HG02840 (cell line): Measurements from ENCODE around the gene ADIPOR1.

Source experiments
- ATAC-seq: cut with Tn5 transposase; IDR thresholded peaks from one replicate; pipeline ENCODE4 v1.9.1; 2021; ENCODE audit warnings: mild to moderate bottlenecking, moderate library complexity, moderate number of reproducible peaks; ENCODE audit not compliant: unreplicated experiment, low FRiP score

ADIPOR1 gene

GRCh38 chr1:202972046-202972445 lies 13.9 kb upstream of the ADIPOR1 start:
- no peak for ATAC-seq

DNA sequence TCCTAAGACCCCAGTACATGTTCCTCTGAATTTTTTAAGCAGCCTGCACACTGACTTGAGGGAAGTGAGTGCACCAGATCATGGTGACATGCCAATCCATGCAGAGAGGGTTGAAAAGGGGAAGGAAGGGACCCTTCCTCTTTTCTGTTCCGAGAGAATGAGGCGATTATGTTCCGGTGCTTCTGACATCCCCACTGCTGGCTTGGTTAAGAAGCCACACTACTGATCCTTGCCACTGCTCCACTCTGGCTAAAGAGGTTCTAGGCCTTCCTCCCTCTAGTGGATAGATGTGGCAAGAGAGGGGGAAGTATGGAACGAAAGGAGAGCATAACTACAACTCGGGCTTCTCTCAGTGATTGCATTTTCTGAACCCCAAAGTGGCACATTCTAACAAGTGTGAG lies 10.8 kb upstream of the ADIPOR1 start:
- ATAC-seq = no peak

- ATAC-seq = no peak
These were observed 10.2 kb upstream of the ADIPOR1 start for GRCh38 chr1:202968351-202968750.

GRCh38 chr1:202967684-202968281 lies 9.7 kb upstream of the ADIPOR1 start:
- peak; percentile 5 for ATAC-seq

GRCh38 chr1:202966006-202966898 lies 8.1 kb upstream of the ADIPOR1 start:
- ATAC-seq = peak; percentile 3

- no peak for ATAC-seq
These were observed 7.3 kb upstream of the ADIPOR1 start for GRCh38 chr1:202965422-202965821.

DNA sequence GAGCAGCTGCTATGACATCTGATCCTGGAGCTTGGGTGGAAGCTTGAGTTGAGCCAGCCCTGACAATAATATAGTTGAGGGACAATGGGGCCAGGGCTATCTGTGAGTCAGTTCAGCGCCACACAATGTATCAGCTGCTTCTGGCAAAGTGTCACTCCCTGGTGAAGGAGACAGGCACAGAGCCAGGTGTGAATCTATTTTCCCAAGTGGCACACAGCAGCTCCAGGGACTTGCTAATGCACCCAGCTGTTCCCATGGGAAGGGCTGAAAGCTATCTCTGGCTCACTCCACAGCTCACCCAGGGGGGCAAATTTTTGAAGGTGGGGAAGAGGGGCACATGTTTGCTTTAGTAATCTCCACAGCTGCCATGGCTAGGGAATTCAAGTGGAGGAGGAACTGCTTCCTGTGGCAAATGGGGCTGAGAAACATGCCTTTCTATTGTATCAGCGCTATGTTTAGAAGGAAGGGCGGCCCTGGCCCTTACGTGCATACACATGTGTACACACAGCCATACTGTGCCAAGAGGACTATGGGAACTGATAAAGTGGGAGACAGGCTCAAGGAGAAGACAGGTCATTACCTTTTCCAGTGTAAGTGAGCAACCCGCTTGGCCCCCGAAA lies 6.8 kb upstream of the ADIPOR1 start:
- no peak for ATAC-seq

DNA sequence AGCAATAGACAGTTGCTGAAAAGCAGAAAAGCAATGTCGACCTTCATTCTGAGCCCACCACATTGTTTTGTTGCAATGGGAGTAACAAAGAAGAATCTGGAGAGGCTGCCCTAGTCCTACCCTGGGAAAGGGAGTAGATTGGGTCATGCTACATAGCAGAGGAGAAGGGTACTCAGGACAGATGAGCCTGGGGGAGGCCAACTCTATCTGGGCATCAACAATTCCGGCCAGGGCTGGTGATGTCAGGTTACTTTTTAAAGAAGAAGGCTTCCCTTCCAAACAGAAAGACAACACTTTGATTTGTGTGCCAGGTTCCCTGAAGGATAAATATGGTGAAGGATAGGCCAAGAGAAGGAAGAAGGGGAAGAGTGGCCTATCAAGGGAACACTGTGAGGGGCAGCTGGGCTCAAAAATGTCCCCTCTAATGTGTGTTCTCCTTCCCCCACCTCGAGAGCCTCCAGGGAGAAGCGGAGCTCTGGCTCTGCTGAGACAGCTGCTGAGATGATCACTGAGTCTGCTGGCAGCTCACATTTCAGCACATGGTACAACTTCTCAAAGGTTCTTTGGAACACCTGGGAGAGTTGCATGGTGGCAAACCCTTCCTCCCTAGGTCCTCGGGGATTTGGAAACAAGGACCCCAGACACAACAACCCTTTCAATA lies 3.2 kb upstream of the ADIPOR1 start:
- ATAC-seq = no peak

DNA sequence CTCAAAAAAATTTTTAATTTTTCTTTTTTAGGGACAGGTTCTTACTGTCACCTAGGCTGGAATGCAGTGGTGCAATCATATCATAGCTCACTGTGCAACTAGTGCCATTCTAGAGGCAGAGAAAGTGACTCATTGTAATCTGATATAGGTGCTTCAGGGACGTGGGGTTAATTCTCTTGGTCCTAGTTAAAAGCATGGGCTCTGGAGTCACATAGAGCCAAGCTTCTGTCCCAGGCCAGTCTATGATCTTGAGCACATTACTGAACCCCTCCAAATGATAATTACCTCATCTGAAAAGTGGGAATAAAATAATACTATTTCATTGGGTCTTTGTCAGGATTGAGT lies 1.1 kb upstream of the ADIPOR1 start:
- no peak for ATAC-seq

DNA sequence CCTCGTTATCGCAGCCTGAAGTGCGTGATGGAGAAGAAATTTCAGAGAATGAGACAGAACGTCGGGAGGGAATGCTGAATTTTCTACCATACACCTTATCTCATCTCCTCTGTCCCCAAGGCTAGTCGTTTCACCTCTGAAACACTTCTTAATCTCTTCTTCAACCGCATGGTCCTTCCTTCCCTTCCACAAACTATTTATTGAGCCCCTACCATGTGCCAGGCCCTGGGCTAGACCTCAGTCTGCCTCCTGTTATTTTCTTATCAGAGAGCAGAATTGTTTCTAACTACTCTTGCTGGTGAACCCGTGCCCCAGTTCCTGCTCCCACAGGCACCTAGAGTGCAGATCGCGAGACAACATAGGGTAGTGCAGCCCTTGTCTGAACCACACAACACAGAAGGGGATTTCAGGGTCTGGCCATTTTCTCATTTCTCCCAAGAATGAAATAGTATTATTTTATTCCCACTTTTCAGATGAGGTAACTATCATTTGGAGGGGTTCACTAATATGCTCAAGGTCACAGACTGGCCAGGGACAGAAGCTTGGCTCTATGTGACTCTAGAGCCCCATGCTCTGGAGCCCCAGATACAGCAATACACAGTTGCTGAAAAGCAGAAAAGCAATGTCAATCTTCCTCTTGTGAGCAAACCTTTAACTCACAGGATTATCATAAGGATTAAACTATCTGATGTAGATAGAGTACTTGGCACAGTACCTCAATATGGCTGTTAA lies 598 bp upstream of the ADIPOR1 start:
- ATAC-seq = no peak

GRCh38 chr1:202956969-202957368 lies 1.1 kb downstream of the ADIPOR1 start:
- no peak for ATAC-seq

GRCh38 chr1:202954057-202954745 lies 3.9 kb downstream of the ADIPOR1 start:
- ATAC-seq = no peak

DNA sequence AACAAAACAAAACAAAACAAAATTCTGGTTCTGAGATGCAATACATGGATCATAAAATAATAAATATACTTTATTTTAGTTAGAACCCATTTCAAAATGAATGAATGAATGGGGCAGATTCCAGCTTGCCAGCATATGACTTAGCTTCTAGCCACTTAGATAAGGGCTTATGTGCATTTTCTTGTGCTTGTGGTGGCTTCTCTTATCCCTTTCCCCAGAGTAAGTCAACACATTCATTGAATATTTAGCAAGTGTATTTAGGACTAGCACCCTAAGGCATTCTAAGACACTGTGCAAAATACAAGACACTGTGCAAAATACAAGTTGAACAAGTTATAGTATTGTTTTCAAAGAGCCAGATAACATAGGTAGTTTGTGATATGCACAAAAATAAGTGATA lies 4.7 kb downstream of the ADIPOR1 start:
- ATAC-seq = no peak

- ATAC-seq = no peak
These were observed 5.3 kb downstream of the ADIPOR1 start for GRCh38 chr1:202952818-202953217.

DNA sequence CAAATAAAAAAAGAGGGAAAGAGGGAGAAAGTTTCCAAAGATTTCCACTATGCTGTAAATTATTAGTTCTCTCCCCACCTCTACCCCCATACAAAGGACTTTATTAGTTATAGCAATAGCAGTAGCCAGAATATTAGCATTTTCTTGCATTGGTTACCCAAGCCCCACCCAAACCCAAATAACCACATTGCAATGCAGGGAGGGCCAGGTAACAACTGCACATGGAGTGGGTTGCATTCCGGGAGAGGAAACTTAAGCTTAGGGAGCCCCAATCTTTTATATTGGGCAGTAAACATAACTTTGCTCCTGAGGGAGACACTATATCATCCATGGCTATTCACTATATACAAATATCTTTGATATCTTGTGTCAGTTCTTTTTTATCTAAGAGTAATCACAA lies 6.0 kb downstream of the ADIPOR1 start:
- no peak for ATAC-seq

GRCh38 chr1:202951437-202951836 lies 6.7 kb downstream of the ADIPOR1 start:
- ATAC-seq = no peak

GRCh38 chr1:202945483-202945882 lies 12.6 kb downstream of the ADIPOR1 start:
- ATAC-seq = no peak

- no peak for ATAC-seq
These were observed 13.6 kb downstream of the ADIPOR1 start for GRCh38 chr1:202944438-202944921.

GRCh38 chr1:202942426-202942825 lies 15.7 kb downstream of the ADIPOR1 start:
- ATAC-seq = no peak

DNA sequence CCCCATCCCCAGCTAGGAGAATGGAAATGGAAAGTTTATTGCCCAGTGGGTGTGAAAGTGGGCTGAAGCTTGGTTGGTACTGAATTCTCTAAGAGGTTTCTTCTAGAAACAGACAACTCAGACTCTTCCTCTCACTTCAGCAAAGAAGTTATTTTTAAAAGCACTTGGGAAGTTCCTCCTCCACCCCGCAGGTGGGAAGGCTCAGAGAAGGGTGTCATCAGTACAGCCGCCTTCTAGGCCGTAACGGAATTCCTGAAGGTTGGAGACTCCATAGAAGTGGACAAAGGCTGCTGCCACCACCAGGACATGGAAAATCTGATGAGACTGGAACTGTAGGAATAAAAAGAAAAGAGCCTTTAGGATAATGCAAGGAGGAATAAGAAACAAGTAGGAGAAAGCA lies 16.7 kb downstream of the ADIPOR1 start:
- no peak for ATAC-seq
